Lung microvascular endothelial cell (primary cell): ENCODE results near the gene ASMTL. TPM values are rescaled to one million over a fixed set of nuclear protein-coding genes. Genes with fewer than 3 reads are reported as not detected.

Experiments used
- DNase-seq, 2 donors: peaks; one replicate each; pipeline versions ENCODE4 v3.0.0 to v3.0.0-alpha.2; 2010; ENCODE audit warnings: low read depth in 2 of 2
- total RNA-seq: library from RNA; depleted of rRNA; stranded (reverse); fragments of >200 nt; gene quantifications from 2 replicates; pipeline ENCODE4 v1.2.1, GENCODE V29; 2014

ASMTL gene
- total RNA-seq, 1 donor from 2014 or later: 10.7 TPM

- no peak for DNase-seq
Measured at GRCh38 chrX:1354036-1355019, 98.4 kb downstream of the ASMTL start.

Other genes with a start within 250 kb of the ASMTL start
- not detected in 2 replicates for gene CRLF2, start 240.3 kb downstream of the ASMTL start, total RNA-seq
- gene CSF2RA, start 184.1 kb downstream of the ASMTL start, total RNA-seq: not detected in 2 replicates
- 15.5 and 19.6 TPM in 2 replicates for gene IL3RA, start 116.1 kb downstream of the ASMTL start, total RNA-seq
- 153 and 193 TPM in 2 replicates for gene SLC25A6, start 60.8 kb downstream of the ASMTL start, total RNA-seq
- under 0.01 and 0.40 TPM in 2 replicates for gene P2RY8, start 84.3 kb upstream of the ASMTL start, total RNA-seq
- 13.1 and 16.9 TPM in 2 replicates for gene AKAP17A, start 138.7 kb upstream of the ASMTL start, total RNA-seq
- gene ASMT, start 162.2 kb upstream of the ASMTL start, total RNA-seq: not detected in 2 replicates